ENCODE results near the gene AIRE. TPM values are rescaled to one million over a fixed set of nuclear protein-coding genes. Genes with fewer than 3 reads are reported as not detected.

Gene AIRE
- total and polyA plus RNA-seq, 7 donors = 0.01 to 0.19 (median 0.11) TPM; not detected in 3

- H3K4me3 ChIP-seq = no peak overlapping the region
- no peaks in the 10 kb centered on the region for H3K4me1 ChIP-seq
- no peak for TF ChIP-seq CTCF (IDR thresholded peaks at IDR 0.05)
- no peak overlapping the region for H3K27ac ChIP-seq
- H3K27me3 ChIP-seq (ENCODE audit: insufficient read depth in 3 of 3, low read length in 2 of 3) = peaks cover 0 to 5% (median 2%) of the 10 kb centered on the region in 3 donors
- no peaks in the 10 kb centered on the region for H3K9me3 ChIP-seq
- WGBS, 3 donors = 65 to 70% (median 69%) methylated on average over 13 to 18 of the region's 18 CpGs
- DNase-seq = peak in 1 of 2 donors; percentile 53
- intact Hi-C loops (cut with DNase I) = no loop called here
- H3K36me3 ChIP-seq (ENCODE audit: insufficient read depth in 1 of 2, low read depth in 1 of 2) = no peaks in the 10 kb centered on the region
- ATAC-seq = no peak
These were observed 22.4 kb upstream of the AIRE start for GRCh38 chr21:44263221-44263760.

GRCh38 chr21:44263768-44264167 lies 21.9 kb upstream of the AIRE start:
- Histone ChIP-seq H3K4me1 (no peaks in the 10 kb centered on the region), H3K9me3 (no peaks in the 10 kb centered on the region), H3K4me3 (no peak overlapping the region), H3K36me3 (ENCODE audit: insufficient read depth in 1 of 2, low read depth in 1 of 2) (no peaks in the 10 kb centered on the region), H3K27me3 (ENCODE audit: insufficient read depth in 3 of 3, low read length in 2 of 3) (peaks cover 0 to 5% (median 2%) of the 10 kb centered on the region in 3 donors), H3K27ac (no peak overlapping the region)
- no peak for TF ChIP-seq CTCF (IDR thresholded peaks at IDR 0.05)
- 81 to 96% (median 82%) methylated on average over 3 to 4 of the region's 4 CpGs for WGBS, 3 donors
- ATAC-seq (no peak), DNase-seq (no peak)
- intact Hi-C loops (cut with DNase I) = no loop called here

- TF ChIP-seq CTCF (IDR thresholded peaks at IDR 0.05) = no peak
- Histone ChIP-seq H3K4me3 (no peak overlapping the region), H3K4me1 (no peaks in the 10 kb centered on the region), H3K27me3 (ENCODE audit: insufficient read depth in 3 of 3, low read length in 2 of 3) (peaks cover 0 to 5% (median 0%) of the 10 kb centered on the region in 3 donors), H3K27ac (no peak overlapping the region), H3K36me3 (ENCODE audit: insufficient read depth in 1 of 2, low read depth in 1 of 2) (no peaks in the 10 kb centered on the region), H3K9me3 (no peaks in the 10 kb centered on the region)
- peak in 1 of 2 donors; percentile 39 for DNase-seq
- 89 to 92% (median 91%) methylated on average over 17 of the region's 17 CpGs for WGBS, 3 donors
- intact Hi-C loops (cut with DNase I) = no loop called here
- no peak for ATAC-seq
These were observed 19.9 kb upstream of the AIRE start for GRCh38 chr21:44265734-44266270.

- Histone ChIP-seq H3K27ac (no peak overlapping the region), H3K27me3 (ENCODE audit: insufficient read depth in 3 of 3, low read length in 2 of 3) (peaks cover 0 to 5% (median 0%) of the 10 kb centered on the region in 3 donors), H3K36me3 (ENCODE audit: insufficient read depth in 1 of 2, low read depth in 1 of 2) (no peaks in the 10 kb centered on the region), H3K9me3 (no peaks in the 10 kb centered on the region), H3K4me1 (no peaks in the 10 kb centered on the region), H3K4me3 (no peak overlapping the region)
- 63 to 70% (median 64%) methylated on average over 19 of the region's 19 CpGs for WGBS, 3 donors
- DNase-seq (peak; percentile 52 to 83), ATAC-seq (peak in 3 of 4 donors; percentile 49 to 65 (median 55))
- intact Hi-C loops (cut with DNase I) = no loop called here
- TF ChIP-seq CTCF (IDR thresholded peaks at IDR 0.05) = no peak
These were observed 18.0 kb upstream of the AIRE start for GRCh38 chr21:44267655-44268142.

Data from psoas muscle (tissue), 8 donors.